CD4-positive, alpha-beta T cell treated with Interferon gamma for 1 hour (primary cell): ENCODE measurements around the gene PAIP1.
"Not testable (repeated sequence)": the region's sequence is repeated elsewhere in the genome, so short reads cannot be mapped to it uniquely, and the experiment has no call there.

Source experiments
- DNase-seq: peaks from one replicate; pipeline ENCODE4 v3.0.0-alpha.2; 2020

PAIP1 gene, protein sequence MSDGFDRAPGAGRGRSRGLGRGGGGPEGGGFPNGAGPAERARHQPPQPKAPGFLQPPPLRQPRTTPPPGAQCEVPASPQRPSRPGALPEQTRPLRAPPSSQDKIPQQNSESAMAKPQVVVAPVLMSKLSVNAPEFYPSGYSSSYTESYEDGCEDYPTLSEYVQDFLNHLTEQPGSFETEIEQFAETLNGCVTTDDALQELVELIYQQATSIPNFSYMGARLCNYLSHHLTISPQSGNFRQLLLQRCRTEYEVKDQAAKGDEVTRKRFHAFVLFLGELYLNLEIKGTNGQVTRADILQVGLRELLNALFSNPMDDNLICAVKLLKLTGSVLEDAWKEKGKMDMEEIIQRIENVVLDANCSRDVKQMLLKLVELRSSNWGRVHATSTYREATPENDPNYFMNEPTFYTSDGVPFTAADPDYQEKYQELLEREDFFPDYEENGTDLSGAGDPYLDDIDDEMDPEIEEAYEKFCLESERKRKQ

DNA sequence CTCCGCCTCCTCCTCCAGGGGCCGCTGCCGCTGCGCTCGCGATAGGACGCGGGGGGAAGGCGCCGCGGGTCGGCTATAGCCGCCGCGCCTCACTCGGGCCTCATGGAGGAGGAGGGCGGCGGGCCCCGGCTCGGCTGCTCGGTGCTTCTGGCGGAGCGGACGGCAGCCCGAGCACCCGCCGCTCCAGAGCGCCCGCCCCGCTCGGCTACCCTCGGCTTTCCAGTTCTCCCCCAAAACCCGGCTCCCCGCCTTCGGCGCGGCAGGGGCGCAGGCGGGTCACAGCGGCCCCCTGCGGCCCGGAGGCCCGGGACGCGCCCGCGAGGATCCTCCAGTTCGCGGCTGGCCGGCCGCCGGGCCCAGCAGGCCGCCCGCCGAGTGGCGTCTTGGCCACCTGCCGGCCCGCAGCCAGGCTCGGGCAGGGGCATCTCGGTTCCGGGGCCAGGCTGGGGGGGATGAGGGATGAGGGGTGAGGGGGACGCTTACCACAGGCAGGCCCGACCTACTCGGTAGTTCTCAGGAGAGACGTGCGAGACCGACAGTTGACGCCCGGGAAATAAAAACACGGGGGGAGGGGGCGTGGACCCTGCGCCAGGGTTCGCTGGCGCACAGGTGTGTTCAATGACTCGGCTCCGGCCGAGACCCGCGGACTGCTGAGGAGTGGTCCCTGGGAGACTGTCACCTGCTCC lies at the start of gene PAIP1:
Gene PAIP1 (minus strand): TSS at position 221 of the 686 bp plus-strand sequence. CDS start 231 bp downstream, outside the sequence.
- peak; percentile 83 for DNase-seq

DNA sequence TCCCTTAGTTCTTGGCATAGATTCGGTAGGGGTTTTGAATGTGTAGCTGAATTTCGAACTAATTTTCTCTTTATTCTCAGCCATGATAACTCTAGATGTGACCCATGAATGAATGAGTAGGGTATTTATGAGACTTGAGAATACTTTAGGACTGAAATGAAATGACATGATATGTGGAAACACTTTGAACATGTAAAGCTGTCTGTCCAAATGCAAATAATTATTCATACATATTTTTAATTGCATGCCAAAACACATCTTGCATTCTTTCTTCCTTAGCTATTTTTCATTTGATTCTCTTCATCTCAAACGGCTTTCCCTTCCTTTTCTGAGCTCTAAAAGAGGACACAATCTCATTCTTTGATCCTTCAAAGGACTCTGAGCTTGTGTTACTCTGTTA lies 49.5 kb upstream of the PAIP1 start:
- DNase-seq: no peak

DNA sequence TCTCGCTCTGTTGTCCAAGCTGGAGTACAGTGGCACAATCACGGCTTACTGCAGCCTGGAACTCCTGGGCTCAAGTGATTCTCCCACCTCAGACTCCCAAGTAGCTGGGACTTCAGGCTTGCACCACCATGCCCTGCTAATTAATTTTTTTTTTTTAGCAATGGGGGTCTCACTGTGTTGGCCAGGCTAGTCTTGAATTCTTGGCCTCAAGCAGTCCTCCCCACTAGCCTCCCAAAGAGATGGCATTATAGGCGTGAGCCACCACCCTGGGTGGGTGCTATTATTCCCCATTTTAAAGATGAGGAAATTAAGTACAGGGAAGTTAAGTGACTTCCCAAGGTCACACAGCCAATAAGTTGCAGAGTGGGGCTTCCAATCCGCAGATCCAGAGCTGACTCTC lies 47.8 kb upstream of the PAIP1 start:
- DNase-seq: no peak

DNA sequence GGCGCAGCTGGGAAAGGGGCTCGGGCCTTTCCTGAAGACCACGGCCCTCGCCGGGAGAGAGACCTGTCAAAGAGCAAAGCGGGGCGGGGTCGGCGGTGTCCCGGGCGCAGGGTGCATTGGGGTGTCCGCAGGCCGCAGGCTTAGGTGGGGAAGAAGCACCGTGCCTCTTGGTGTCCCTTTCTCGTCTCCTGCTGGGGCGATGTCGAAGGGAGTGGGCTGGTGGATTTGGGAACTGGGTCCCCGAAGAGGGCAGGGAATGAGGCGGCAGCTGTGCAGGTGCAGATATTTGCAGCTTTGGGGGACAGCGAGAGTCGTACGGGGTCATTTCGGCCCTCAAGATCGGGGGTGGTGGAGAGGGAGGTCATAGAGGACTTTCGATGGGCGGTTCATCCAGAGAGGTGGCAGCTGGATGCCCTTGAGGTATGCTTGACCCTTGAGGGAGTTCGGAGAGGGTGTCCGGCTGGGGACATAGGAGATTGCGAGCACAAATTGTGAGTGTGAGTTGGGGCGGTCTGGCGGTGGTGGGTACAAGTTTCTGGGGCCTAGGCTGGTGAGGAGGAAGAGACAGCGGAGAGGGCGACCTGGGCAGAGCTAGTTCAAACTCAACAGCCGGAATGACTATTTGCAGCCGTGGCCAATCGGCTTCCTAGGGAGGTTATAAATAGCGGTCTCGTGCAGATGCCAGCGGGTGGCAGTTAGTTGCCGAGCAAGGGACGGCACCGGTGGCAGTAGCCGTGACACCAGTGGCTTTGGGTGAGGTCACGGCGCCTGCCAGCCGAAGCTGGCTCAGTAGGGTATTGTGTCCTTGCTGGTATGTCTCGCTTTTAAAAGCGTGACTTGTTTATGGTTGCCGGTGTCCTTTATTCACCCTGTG lies 46.7 kb upstream of the PAIP1 start:
- peak; percentile 76 for DNase-seq

DNA sequence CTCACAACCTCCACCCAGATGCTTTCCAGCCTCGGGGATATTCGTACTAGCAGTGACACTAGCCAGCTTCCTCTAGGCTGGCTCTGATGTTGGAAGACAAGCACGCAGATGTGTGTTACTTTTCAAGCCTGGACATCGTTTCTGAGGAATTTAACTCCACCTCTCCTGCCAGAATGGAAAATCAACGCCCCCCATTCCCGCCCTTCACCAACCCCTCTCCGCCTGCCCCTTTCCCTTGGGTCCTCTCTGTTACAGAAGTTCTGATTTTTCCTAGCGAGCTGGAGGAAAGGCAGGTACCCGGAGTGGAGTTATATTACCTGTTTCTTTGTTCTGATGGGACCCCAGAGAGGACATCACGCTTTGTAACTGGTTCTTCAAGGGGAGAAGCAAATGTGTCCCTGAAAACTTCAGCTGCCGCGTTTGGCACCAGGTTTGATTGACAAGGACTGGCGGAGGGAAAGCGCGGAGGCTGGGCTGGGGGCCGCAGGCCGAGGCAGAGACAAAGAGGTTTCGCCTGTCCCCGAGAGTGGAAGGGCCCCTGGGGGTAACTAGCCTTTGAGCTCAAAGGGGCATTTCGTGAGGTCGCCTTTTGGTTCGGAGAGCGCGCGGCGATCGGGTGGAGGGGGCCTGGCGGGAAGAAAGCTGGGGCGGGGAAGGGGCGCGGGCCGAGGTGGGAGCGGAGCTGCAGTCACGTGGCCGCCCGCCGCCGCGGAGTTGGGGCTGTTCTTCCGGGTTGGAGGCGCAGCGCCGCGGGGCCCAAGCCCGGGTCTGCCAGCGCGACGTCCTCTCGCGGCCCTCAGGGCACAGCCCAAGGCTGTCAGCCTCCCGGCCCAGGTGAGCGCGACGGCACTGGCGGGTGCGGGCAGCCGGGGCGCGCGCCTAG lies 45.8 kb upstream of the PAIP1 start, which contains the start of gene NNT:
Gene NNT (plus strand): TSS at position 720 of the 883 bp plus-strand sequence. CDS start 6,016 bp downstream, outside the sequence.
- DNase-seq: peak; percentile 67

DNA sequence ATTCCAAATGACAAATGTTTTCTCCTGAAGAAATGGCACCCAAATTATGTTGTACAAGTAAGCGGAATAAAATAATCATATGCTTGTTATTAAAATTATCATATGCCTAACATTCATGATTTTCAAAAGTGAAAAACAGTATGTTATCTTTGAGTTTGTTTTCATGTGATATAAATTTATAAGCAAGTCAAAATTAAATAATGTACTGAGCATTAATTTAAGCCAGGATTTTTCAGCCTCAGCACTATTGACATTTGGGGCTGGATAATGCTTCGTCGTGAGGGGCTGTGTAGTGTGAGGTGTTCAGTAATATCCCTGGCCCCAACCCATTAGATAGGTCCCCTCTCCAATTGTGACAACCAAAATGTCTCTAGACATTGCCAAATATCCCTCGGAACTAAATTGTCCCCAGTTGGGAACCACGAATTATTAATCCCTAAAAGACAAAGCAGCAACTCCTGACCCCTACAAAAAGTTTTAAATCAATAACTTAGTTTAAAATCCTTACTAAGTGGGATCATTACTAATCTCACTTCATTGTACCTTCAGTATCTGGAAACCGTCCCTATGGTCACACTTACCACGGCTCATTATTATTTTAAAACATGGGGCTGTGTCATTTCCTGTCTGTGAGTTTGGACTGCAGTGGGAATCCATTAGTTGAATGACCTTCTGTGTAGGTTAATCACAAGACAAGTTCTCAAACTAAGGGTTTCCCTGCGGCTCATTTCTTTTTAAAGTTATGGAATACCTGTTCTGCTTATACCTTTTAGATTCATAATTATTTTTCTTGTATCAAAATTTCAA lies 44.8 kb upstream of the PAIP1 start:
- no peak for DNase-seq

DNA sequence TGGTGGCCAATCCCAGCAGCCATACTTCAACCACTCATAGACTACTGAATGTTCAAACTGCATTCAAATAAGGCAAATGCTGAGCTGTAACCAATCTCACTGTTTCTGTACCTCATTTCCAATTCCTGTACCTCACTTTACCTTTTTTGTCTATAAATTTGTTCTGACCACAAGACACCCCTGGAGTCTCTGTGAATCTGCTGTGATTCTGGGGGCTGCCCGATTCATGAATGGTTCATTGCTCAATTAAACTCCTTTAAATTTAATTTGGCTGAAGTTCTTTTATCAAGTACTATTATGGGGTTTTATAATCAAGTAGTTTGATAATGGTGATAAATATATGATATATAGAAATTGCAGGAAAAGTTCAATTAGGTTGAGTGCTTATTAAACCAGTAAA lies 42.0 kb upstream of the PAIP1 start:
- not testable (repeated sequence) for DNase-seq

DNA sequence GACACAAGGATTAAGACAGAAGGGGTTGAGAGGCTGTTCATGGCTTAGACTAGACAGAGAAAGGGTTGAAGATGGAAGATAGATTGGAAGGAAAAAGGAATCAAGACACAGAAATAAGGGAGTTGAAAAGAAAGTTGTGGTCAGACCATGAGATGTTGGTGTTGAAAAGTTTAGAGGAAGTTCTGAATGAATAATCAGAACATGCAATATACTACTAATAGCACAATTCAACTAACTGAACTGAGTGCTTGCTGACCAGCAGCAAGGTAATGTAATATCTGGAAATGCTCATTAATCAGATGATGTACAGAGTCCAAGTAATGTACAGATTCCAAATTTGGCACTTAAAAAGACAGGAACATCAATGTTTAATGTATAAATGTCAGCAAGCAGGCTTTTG lies 35.5 kb upstream of the PAIP1 start:
- DNase-seq: no peak

DNA sequence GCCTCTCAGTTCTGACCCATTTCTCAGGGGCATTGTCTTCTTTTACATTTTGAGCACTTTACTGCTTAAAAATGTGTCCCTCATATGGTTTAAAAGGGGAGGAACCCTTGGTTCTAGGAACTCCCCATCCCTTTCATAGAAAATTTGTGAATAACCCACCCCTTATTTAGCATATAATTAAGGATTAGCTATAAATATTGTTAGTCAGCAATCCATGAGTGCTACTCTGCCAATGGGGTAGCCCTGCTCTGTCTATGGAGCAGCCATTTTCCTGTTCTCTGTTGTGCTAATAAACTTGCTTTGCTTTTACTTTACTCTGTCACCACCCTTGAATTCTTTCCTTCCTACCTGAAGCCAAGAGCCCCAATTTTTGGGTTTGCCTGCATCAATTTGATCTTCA lies 33.8 kb upstream of the PAIP1 start:
- no peak for DNase-seq

DNA sequence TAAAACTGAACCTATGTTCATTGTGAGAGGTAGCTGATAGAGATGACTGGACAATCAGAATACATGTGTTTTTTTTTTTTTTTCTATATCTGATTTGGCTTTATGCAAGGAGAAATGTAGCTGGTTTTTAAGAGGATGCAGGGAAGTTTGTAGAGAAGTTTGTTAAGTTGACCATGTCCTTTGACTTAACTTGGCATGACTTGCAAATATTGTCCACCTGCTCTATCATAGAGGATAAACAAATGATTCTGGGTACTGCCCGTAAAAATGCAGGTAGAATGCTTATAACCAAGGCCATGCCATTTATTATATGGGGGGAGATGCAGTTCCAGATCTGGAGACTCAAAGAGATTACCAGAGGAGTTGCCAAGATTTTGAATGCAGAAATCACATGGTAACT lies 32.4 kb upstream of the PAIP1 start:
- no peak for DNase-seq

DNA sequence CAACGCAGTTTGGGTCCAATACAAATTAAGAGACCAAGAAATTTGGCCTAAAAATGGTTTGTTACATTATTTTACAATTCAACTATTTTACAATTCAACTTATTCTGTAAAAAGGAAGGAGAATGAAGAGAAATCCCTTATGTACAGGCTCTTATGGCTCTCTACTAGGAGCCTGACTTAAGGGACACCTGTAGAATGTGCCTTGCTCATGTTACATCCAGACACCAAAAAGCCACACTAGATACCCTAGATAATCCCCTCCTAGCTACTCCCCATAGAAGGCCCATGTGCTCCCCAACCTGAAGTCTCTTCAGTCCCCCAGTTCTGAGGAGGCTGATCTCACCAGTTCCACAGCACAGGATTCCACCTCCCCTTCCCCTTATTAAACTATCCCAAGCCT lies 32.0 kb upstream of the PAIP1 start:
- DNase-seq: no peak

DNA sequence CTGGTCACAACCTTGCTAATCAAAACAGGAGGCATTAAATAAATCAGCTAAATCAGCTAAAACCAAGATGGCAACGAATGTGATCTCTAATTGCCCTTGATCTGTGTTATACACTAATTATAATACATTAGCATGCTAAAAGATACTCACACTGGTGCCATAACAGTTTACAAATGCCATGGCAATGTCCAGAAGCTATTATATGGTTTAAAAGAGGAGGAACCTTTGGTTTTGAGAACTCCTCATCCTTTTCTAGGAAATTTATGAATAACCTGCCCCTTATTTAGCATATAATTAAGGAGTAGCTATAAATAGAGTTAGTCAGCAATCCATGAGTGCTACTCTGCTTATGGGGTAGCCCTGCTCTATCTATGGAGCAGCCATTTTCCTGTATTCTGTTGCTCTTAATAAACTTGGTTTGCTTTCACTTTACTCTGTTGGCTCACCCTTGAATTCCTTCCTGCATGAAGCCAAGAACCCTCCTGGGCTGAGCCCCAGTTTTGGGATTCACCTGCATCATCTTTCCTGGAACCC lies 27.4 kb upstream of the PAIP1 start:
- DNase-seq: no peak

DNA sequence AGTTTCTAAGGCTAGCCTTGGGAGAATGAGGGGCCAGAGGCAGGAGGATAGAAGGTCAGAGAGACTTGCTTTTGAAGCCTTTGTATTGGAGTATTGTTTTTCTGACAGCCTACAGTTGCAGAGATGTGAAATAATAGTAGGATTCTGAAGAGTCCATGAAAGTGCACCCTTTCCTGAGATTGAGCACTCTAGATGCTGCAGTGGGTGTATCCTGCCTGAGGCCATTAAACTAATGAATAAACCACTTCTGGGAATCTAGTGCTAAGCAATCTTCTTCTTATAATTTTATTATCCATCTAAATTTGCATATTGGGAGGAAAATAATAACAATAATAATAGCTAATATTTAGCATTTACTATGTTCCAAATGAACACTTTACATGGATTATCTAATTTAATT lies 26.8 kb upstream of the PAIP1 start:
- DNase-seq: no peak

DNA sequence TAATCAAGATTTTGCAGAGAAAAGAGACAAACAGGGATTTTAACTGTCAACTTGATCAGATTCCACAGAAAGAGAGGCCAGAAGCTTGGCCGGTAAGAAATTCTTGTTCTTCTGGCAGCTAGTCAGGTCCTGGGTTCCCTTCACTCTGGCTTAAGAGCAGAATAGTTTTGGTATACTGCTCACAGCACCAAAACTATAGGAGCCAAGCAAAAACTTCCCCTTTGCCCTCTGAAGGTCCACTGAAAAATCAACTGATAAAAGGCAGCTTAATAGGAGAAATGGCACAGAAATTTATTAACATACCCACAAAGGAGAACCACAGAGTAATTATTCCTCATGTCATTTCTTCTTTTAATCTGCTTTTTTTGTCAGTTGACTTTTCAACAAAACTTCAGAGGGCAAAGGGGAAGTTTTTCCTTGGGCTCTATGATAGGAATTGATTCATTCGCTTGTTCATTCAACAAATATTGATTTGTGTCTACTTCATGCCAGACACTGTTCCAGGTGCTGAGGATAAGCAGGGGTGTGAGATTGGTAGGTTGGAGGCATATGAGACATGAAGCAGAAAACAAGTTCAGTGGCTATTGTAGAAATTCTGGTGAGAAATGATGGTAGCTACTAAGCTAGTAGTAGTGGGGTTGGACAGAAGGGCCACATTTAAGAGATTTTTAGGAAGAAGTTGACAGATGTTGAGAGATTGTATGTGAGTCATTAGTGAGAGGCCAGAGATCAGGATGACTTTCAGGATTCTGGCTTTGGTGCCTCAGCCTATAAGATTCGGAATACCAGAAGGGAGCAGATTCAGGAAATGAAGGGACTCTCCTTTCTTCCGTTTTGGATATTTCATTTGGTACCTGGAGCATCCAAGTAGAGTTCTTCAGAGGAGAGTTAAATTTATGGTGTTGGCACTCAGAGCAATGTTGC lies 25.5 kb upstream of the PAIP1 start:
- no peak for DNase-seq

DNA sequence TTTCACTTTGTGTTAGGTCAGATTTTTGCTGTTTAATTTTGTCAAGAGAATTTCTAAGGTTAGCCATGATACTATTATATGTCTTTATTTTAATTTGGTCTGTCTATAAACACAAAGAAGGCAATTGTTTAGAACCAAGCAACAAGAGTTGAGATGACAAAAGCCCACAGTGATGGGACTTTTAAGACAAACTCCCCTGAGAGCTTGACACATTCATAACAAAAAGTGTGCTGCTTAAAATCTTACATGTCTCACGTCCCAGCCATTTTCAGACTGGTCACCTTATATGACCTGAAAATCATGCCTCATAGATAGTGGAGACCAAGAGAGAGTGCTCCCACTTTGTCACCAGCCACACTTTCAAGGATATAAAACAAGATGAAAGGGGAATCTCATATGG lies 24.5 kb upstream of the PAIP1 start:
- DNase-seq: no peak

DNA sequence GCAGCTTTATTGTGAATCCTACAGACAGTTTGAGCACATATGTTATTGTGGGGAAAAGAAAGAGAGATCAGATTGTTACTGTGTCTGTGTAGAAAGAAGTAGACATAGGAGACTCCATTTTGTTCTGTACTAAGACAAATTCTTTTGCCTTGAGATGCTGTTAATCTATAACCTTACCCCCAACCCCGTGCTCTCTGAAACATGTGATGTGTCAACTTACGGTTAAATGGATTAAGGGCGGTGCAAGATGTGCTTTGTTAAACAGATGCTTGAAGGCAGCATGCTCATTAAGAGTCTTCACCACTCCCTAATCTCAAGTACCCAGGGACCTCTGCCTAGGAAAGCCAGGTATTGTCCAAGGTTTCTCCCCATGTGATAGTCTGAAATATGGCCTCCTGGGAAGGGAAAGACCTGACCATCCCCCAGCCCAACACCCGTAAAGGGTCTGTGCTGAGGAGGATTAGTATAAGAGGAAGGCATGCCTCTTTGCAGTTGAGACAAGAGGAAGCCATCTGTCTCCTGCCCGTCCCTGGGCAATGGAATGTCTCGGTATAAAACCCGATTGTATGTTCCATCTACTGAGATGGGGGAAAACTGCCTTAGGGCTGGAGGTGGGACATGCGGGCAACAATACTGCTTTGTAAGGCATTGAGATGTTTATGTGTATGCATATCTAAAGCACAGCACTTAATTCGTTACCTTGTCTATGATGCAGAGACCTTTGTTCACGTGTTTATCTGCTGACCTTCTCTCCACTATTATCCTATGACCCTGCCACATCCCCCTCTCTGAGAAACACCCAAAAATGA lies 23.7 kb upstream of the PAIP1 start:
- DNase-seq: not testable (repeated sequence)

DNA sequence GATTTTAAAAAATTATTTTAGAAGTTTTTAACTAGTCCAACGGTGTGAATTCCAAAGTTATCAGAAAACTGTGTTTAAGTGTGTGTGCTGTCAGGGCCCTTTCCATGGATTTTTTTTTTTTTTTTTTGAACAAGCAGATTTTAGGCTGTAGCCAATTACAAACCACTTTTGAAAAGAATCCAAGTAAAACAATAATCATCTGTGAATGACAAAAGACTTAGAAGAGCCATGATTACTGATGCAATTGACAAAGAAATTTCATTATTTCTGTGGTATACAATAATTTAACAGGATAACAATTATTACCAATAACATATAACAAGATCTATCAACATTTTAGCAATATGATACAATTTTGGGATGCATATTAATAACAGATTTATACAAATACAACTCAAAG lies 16.2 kb upstream of the PAIP1 start:
- DNase-seq: no peak

DNA sequence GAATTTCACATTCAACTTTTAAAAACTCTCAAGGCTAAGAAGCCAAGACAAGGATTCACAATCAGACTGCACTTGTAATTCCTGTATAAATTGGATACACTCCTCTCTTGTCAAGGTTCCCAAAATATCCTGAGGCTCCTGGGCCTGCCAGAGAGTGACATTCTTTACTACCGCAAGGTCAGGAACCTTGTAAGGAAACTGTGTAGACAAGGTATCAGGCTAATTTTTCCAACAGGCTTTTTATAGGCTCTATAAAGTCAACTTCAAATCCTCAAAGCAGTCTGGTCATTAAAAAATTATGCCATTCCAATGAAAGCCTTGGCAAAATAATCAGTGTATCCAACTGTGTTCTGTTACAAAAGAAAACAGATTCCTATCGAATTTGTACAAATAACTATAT lies 15.5 kb upstream of the PAIP1 start:
- no peak for DNase-seq

DNA sequence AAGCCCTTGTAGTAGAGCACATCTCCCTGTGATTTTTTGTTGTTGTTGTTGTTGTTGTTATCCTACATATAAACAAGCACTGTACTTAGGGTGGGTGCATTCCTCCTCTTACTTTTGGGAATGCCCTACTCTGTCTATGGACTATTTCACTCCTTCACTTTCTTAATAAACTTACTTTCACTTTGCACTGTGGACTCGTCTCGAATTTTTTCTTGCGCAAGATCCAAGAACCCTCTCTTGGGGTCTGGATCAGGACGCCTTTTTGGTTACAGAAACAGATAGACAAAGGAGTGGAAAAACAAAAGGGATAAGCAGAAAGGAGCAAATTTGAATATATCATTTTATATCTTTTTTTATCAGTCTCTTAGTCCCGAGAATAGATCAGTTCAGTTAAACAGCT lies 14.4 kb upstream of the PAIP1 start:
- DNase-seq: no peak
